Measurements from ENCODE around the gene TSHZ2.
"Not testable (repeated sequence)": the region's sequence is repeated elsewhere in the genome, so short reads cannot be mapped to it uniquely, and the experiment has no call there.

The TSHZ2 gene

GRCh38 chr20:53524589-53525312 is 552.6 kb downstream of the TSHZ2 start:
- TF ChIP-seq CTCF (IDR thresholded peaks at IDR 0.05; ENCODE audit: low read depth, low read length, missing control alignments) = no peak
- DNase-seq (ENCODE audit: extremely low read depth, low read depth) = no peak

GRCh38 chr20:53527196-53527595 is 555.0 kb downstream of the TSHZ2 start:
- no peak for DNase-seq (ENCODE audit: extremely low read depth, low read depth)
- no peak overlapping the region for H3K4me3 ChIP-seq (replicated peaks; ENCODE audit: low read depth, low read length)
- no peak for TF ChIP-seq CTCF (IDR thresholded peaks at IDR 0.05; ENCODE audit: low read depth, low read length, missing control alignments)

More at GRCh38 chr20:53524589-53525312, 552.6 kb downstream of the TSHZ2 start:
- no peak overlapping the region for H3K4me3 ChIP-seq (replicated peaks; ENCODE audit: low read depth, low read length)

- no peak for TF ChIP-seq CTCF (IDR thresholded peaks at IDR 0.05; ENCODE audit: low read depth, low read length, missing control alignments)
- no peak overlapping the region for H3K4me3 ChIP-seq (replicated peaks; ENCODE audit: low read depth, low read length)
- no peak for DNase-seq (ENCODE audit: extremely low read depth, low read depth)
Observed at GRCh38 chr20:53529658-53530057, 557.5 kb downstream of the TSHZ2 start.

GRCh38 chr20:53530440-53530839 is 558.3 kb downstream of the TSHZ2 start:
- no peak overlapping the region for H3K4me3 ChIP-seq (replicated peaks; ENCODE audit: low read depth, low read length)
- TF ChIP-seq CTCF (IDR thresholded peaks at IDR 0.05; ENCODE audit: low read depth, low read length, missing control alignments) = no peak
- DNase-seq (ENCODE audit: extremely low read depth, low read depth) = no peak

GRCh38 chr20:53532654-53533312 is 560.6 kb downstream of the TSHZ2 start:
- DNase-seq (ENCODE audit: extremely low read depth, low read depth); H3K4me3 ChIP-seq (replicated peaks; ENCODE audit: low read depth, low read length): not testable (repeated sequence)

GRCh38 chr20:53533500-53533899 is 561.3 kb downstream of the TSHZ2 start:
- DNase-seq (ENCODE audit: extremely low read depth, low read depth) = no peak
- no peak for TF ChIP-seq CTCF (IDR thresholded peaks at IDR 0.05; ENCODE audit: low read depth, low read length, missing control alignments)
- no peak overlapping the region for H3K4me3 ChIP-seq (replicated peaks; ENCODE audit: low read depth, low read length)

GRCh38 chr20:53534037-53534436 is 561.9 kb downstream of the TSHZ2 start:
- no peak for TF ChIP-seq CTCF (IDR thresholded peaks at IDR 0.05; ENCODE audit: low read depth, low read length, missing control alignments)
- no peak overlapping the region for H3K4me3 ChIP-seq (replicated peaks; ENCODE audit: low read depth, low read length)
- DNase-seq (ENCODE audit: extremely low read depth, low read depth) = no peak
